Heart left ventricle (tissue), 16 donors: ENCODE measurements around the gene VTI1A. TPM values are rescaled to one million over a fixed set of nuclear protein-coding genes. Genes with fewer than 3 reads are reported as not detected.

Experiments
- ATAC-seq, 4 donors: fragments of 200-7000 bp; cut with Tn5 transposase; one replicate each; pipeline ENCODE4 v1.9.1; 2020 to 2022; ENCODE audit warnings: moderate library complexity in 4 of 4, mild to moderate bottlenecking in 3 of 4, moderate number of reproducible peaks in 1 of 4
- DNase-seq, 5 donors: peaks; one replicate each; pipeline ENCODE4 v3.0.0-alpha.2; 2020
- H3K27ac ChIP-seq, 12 donors: fragments of 200-600 bp; sonication (generic) in 4 of 12; one replicate each; pipeline versions ENCODE4 v1.5.0 to v1.8.0; 2016 to 2022; ENCODE audit warnings: mild to moderate bottlenecking in 2 of 12
- H3K27me3 ChIP-seq, 9 donors: fragments of 200-600 bp; sonication (generic) in 2 of 9; one replicate each; pipeline versions ENCODE4 v1.5.1 to v1.8.0; 2016 to 2022; ENCODE audit warnings: mild to moderate bottlenecking in 3 of 9
- H3K36me3 ChIP-seq, 9 donors: fragments of 200-600 bp; sonication (generic) in 2 of 9; one replicate each; pipeline versions ENCODE4 v1.5.0 to v1.8.0; 2018 to 2022; ENCODE audit warnings: mild to moderate bottlenecking in 2 of 9
- H3K4me1 ChIP-seq, 12 donors: fragments of 200-600 bp; sonication (generic) in 4 of 12; one replicate each; pipeline versions ENCODE4 v1.5.0 to v1.8.0; 2016 to 2022; ENCODE audit warnings: mild to moderate bottlenecking in 3 of 12
- H3K4me3 ChIP-seq, 12 donors: fragments of 200-600 bp; sonication (generic) in 4 of 12; one replicate each; pipeline versions ENCODE4 v1.5.0 to v1.8.0; 2017 to 2022; ENCODE audit warnings: mild to moderate bottlenecking in 9 of 12, moderate library complexity in 4 of 12
- H3K9me3 ChIP-seq, 12 donors: fragments of 200-600 bp; sonication (generic) in 4 of 12; one replicate each; pipeline versions ENCODE4 v1.5.0 to v1.8.0; 2016 to 2022; ENCODE audit warnings: mild to moderate bottlenecking in 1 of 12
- CTCF ChIP-seq, 12 donors: fragments of 200-600 bp; sonication (generic) in 4 of 12; IDR thresholded peaks; one replicate each; pipeline versions ENCODE4 v1.5.0 to v1.8.0; 2018 to 2022; ENCODE audit warnings: antibody characterized with exemption in 12 of 12, mild to moderate bottlenecking in 5 of 12
- POLR2A ChIP-seq, 2 donors: fragments of 450-650 bp; IDR thresholded peaks; one replicate each; pipeline ENCODE4 v1.6.1; 2017; ENCODE audit warnings: antibody characterized with exemption in 2 of 2, mild to moderate bottlenecking in 2 of 2, moderate library complexity in 2 of 2
- WGBS, 4 donors: extraction: QIAGEN DNeasy Blood & Tissue Kit in 2 of 4; methylation state at CpG; one replicate each; pipeline versions ENCODE4 v1.1.5 to v1.1.7; 2013 to 2018; 5-methylcytosine and 5-hydroxymethylcytosine counted together
- intact Hi-C, 10 donors: fragments of 100-400 bp; cut with DNase I; formaldehyde crosslinking; loops; one replicate each; pipeline versions ENCODE4 v1.11.1 to v1.14.2; 2022
- polyA plus RNA-seq, 2 donors: library from polyadenylated mRNA; stranded (reverse); fragments of 200-250 nt; gene quantifications; one replicate each; pipeline ENCODE4 v1.2.3, GENCODE V29; 2013
- total RNA-seq, 9 donors: library from RNA; depleted of rRNA in 2 of 9; stranded (reverse); fragments of >200 nt in 2 of 9; fragmentation: NEBNext Ultra II Directional in 3 of 9; extraction: Animal tissue kit (Norgen Biotek cat#: 25700) in 3 of 9; gene quantifications; one replicate each; pipeline versions ENCODE4 v1.1.0 to v1.2.4, GENCODE V29; 2016 to 2023
- donor health status: ischemic (EF 13 %, LVEDD 7.1; RV severe dilation, severe dysfunction).
- donor health status: healthy with polysubstance abuse.
- donor health status: DM: no; HTN: yes; CAD: no.
- donor health status: DM: no; HTN: no; CAD: no.
- donor health status: ischemic (EF 25% LVEDD 6.9; RV normal size, moderate dysfunction).
- donor health status: ischemic (EF 25% LVEDD 5.7; RV mildly dilated, moderate dysfunction).
- donor health status: healthy.
- donor health status: DM: yes; HTN: yes; CAD: no.
- donor health status: ischemic (EF 35%, LVEDD 5.7; RV mildly dilated, moderate dysfunction).
- donor health status: nonischemic (EF 11% LVEDD 7.7; RV severe dilation, severe dysfunction).
- donor health status: DM: yes; HTN: yes; CAD: no.
- donor health status: PGD.
- donor health status: ischemic (EF 29% LVEDD 5.4; RV normal size, mild dysfunction).
- donor health status: nonischemic (EF 23%, LVEDD 6.1; RV moderate dilation, normal function).

The VTI1A gene
- total and polyA plus RNA-seq, 11 donors = 6.0 to 33.1 (median 23.2) TPM

- Histone ChIP-seq H3K27me3 (no peaks in the 10 kb centered on the region), H3K4me1 (peaks cover 0 to 10% (median 0%) of the 10 kb centered on the region in 12 donors), H3K4me3 (no peak overlapping the region), H3K27ac (no peak overlapping the region), H3K9me3 (no peaks in the 10 kb centered on the region), H3K36me3 (no peaks in the 10 kb centered on the region)
- DNase-seq (no peak), ATAC-seq (peak in 2 of 4 donors; percentile 37 to 65)
- no peak for TF ChIP-seq CTCF (IDR thresholded peaks at IDR 0.05)
- no peak for TF ChIP-seq POLR2A (IDR thresholded peaks at IDR 0.05)
- WGBS, 4 donors = 41 to 59% (median 45%) methylated on average over 7 of the region's 7 CpGs
- intact Hi-C loops = no loop called here
Observed at GRCh38 chr10:112746329-112746728, 299.3 kb downstream of the VTI1A start.

- no peak for DNase-seq
- Histone ChIP-seq H3K4me3 (no peak overlapping the region), H3K4me1 (peaks cover 0 to 7% (median 0%) of the 10 kb centered on the region in 12 donors), H3K36me3 (no peaks in the 10 kb centered on the region), H3K9me3 (no peaks in the 10 kb centered on the region), H3K27ac (no peak overlapping the region), H3K27me3 (no peaks in the 10 kb centered on the region)
- TF ChIP-seq POLR2A (IDR thresholded peaks at IDR 0.05) (no peak), CTCF (IDR thresholded peaks at IDR 0.05) (no peak)
- no peak for ATAC-seq
- intact Hi-C loops = no loop called here
- WGBS, 4 donors = 82 to 88% (median 84%) methylated on average over 6 of the region's 6 CpGs
Observed at GRCh38 chr10:112750427-112751167, 303.6 kb downstream of the VTI1A start.

- TF ChIP-seq CTCF (IDR thresholded peaks at IDR 0.05) = no peak
- TF ChIP-seq POLR2A (IDR thresholded peaks at IDR 0.05) = no peak
- H3K27me3 ChIP-seq = no peaks in the 10 kb centered on the region
- intact Hi-C loops = no loop called here
- DNase-seq (no peak), ATAC-seq (no peak)
- H3K27ac ChIP-seq = no peak overlapping the region
- peaks cover 0 to under 1% (median 0%) of the 10 kb centered on the region in 12 donors for H3K4me1 ChIP-seq
- H3K4me3 ChIP-seq = no peak overlapping the region
- 96 to 100% (median 98%) methylated on average over 3 of the region's 3 CpGs for WGBS, 4 donors
- H3K9me3 ChIP-seq = no peaks in the 10 kb centered on the region
- no peaks in the 10 kb centered on the region for H3K36me3 ChIP-seq
Observed at GRCh38 chr10:112751651-112752050, 304.6 kb downstream of the VTI1A start.

GRCh38 chr10:112752288-112752687, 305.3 kb downstream of the VTI1A start:
- Histone ChIP-seq H3K4me1 (no peaks in the 10 kb centered on the region), H3K36me3 (no peaks in the 10 kb centered on the region), H3K4me3 (no peak overlapping the region), H3K27me3 (no peaks in the 10 kb centered on the region), H3K9me3 (no peaks in the 10 kb centered on the region), H3K27ac (no peak overlapping the region)
- 84 to 88% (median 86%) methylated on average over 3 of the region's 3 CpGs for WGBS, 4 donors
- no peak for TF ChIP-seq CTCF (IDR thresholded peaks at IDR 0.05)
- TF ChIP-seq POLR2A (IDR thresholded peaks at IDR 0.05) = no peak
- ATAC-seq (no peak), DNase-seq (no peak)
- intact Hi-C loops = no loop called here
